GM12872 (cell line): ENCODE data around the gene ESRRB.

Experiments
- CTCF ChIP-seq: IDR thresholded peaks from 3 replicates; pipeline ENCODE4 v1.5.1; 2011; ENCODE audit warnings: low read depth, mild to moderate bottlenecking, low read length, moderate library complexity; ENCODE audit not compliant: insufficient read depth

ESRRB gene

GRCh38 chr14:76499399-76499798 is 123.5 kb downstream of the ESRRB start:
- no peak for TF ChIP-seq CTCF

GRCh38 chr14:76500011-76500410 is 124.1 kb downstream of the ESRRB start:
- TF ChIP-seq CTCF: no peak

GRCh38 chr14:76500480-76500879 is 124.5 kb downstream of the ESRRB start:
- no peak for TF ChIP-seq CTCF

GRCh38 chr14:76501156-76501720 is 125.3 kb downstream of the ESRRB start:
- no peak for TF ChIP-seq CTCF

- no peak for TF ChIP-seq CTCF
Observed at GRCh38 chr14:76502219-76502618, 126.3 kb downstream of the ESRRB start.

- no peak for TF ChIP-seq CTCF
Observed at GRCh38 chr14:76502638-76503037, 126.7 kb downstream of the ESRRB start.

GRCh38 chr14:76509311-76509710 is 133.4 kb downstream of the ESRRB start:
- TF ChIP-seq CTCF: no peak
